AG09319 (cell line): ENCODE results near the gene BANK1.

ENCODE experiments used
- DNase-seq: peaks from one replicate; pipeline ENCODE4 v3.0.0-alpha.2; 2010; ENCODE audit warnings: low read depth; ENCODE audit errors: extremely low read depth
- CTCF ChIP-seq: IDR thresholded peaks from 2 replicates; pipeline ENCODE4 v1.5.1; 2011; ENCODE audit warnings: low read depth, mild to moderate bottlenecking, inconsistent platforms, low read length, moderate library complexity

The BANK1 gene

GRCh38 chr4:102036619-102037376 lies 246.3 kb downstream of the BANK1 start:
- no peak for TF ChIP-seq CTCF
- no peak for DNase-seq

GRCh38 chr4:102037566-102037965 lies 247.0 kb downstream of the BANK1 start:
- TF ChIP-seq CTCF, result no peak
- DNase-seq, result no peak

GRCh38 chr4:102042871-102043802 lies 252.6 kb downstream of the BANK1 start:
- TF ChIP-seq CTCF, result no peak
- DNase-seq, result no peak

GRCh38 chr4:102047616-102048015 lies 257.1 kb downstream of the BANK1 start:
- DNase-seq, result no peak
- no peak for TF ChIP-seq CTCF

- TF ChIP-seq CTCF, result no peak
- DNase-seq, result no peak
These were observed 265.3 kb downstream of the BANK1 start for GRCh38 chr4:102055805-102056204.

GRCh38 chr4:102057122-102057521 lies 266.6 kb downstream of the BANK1 start:
- TF ChIP-seq CTCF, result no peak
- no peak for DNase-seq

- no peak for DNase-seq
- TF ChIP-seq CTCF, result no peak
These were observed 270.6 kb downstream of the BANK1 start for GRCh38 chr4:102061133-102061532.
